Bone marrow (tissue), 2 donors: ENCODE measurements around the gene OBP2A.
"Not testable (repeated sequence)": the region's sequence is repeated elsewhere in the genome, so short reads cannot be mapped to it uniquely, and the experiment has no call there.

Experiments
- DNase-seq, 2 donors: peaks; one replicate each; lab custom pipeline; 2025; lab: John Stamatoyannopoulos, UW

OBP2A gene

GRCh38 chr9:135545646-135546176 lies at the start of gene OBP2A:
Gene OBP2A, plus strand, starts transcription at chr9:135546126. Its CDS starts 55 bp downstream, at chr9:135546181.
- not testable (repeated sequence) for DNase-seq

GRCh38 chr9:135498381-135499126 lies 47.4 kb upstream of the OBP2A start:
- DNase-seq = no peak

- DNase-seq = peak; percentile 75 to 76
Measured at GRCh38 chr9:135499326-135500070, 46.4 kb upstream of the OBP2A start.

- no peak for DNase-seq
Measured at GRCh38 chr9:135500071-135500524, 45.8 kb upstream of the OBP2A start.

GRCh38 chr9:135500525-135501260 lies 45.2 kb upstream of the OBP2A start, which contains the start of gene MRPS2:
Gene MRPS2, plus strand, starts transcription at chr9:135500682. Its CDS starts 29 bp downstream, at chr9:135500711.
- peak; percentile 54 to 65 for DNase-seq

GRCh38 chr9:135501261-135502167 lies 44.4 kb upstream of the OBP2A start:
- DNase-seq = no peak

- no peak for DNase-seq
Measured at GRCh38 chr9:135502168-135502872, 43.6 kb upstream of the OBP2A start.

GRCh38 chr9:135502873-135503321 lies 43.0 kb upstream of the OBP2A start:
- no peak for DNase-seq

GRCh38 chr9:135503371-135504261 lies 42.3 kb upstream of the OBP2A start:
- DNase-seq = no peak

GRCh38 chr9:135504262-135505243 lies 41.4 kb upstream of the OBP2A start:
- peak; percentile 4 to 21 for DNase-seq

- no peak for DNase-seq
Measured at GRCh38 chr9:135505406-135506187, 40.3 kb upstream of the OBP2A start.

- DNase-seq = no peak
Measured at GRCh38 chr9:135506327-135507103, 39.4 kb upstream of the OBP2A start.

GRCh38 chr9:135507104-135508035 lies 38.6 kb upstream of the OBP2A start:
- DNase-seq = no peak

- no peak for DNase-seq
Measured at GRCh38 chr9:135508211-135508820, 37.6 kb upstream of the OBP2A start.

- DNase-seq = no peak
Measured at GRCh38 chr9:135509458-135509857, 36.5 kb upstream of the OBP2A start.
